GM19395 (cell line): ENCODE results near the gene SERPINA12.
A peak's percentile ranks its signal among the peaks of the same experiment; 100 is the strongest.
"Not testable (repeated sequence)": the region's sequence is repeated elsewhere in the genome, so short reads cannot be mapped to it uniquely, and the experiment has no call there.

Experiments used
- ATAC-seq: cut with Tn5 transposase; IDR thresholded peaks from one replicate; pipeline ENCODE4 v1.9.1; 2021; ENCODE audit warnings: mild to moderate bottlenecking, moderate library complexity; ENCODE audit not compliant: unreplicated experiment

Gene SERPINA12

DNA sequence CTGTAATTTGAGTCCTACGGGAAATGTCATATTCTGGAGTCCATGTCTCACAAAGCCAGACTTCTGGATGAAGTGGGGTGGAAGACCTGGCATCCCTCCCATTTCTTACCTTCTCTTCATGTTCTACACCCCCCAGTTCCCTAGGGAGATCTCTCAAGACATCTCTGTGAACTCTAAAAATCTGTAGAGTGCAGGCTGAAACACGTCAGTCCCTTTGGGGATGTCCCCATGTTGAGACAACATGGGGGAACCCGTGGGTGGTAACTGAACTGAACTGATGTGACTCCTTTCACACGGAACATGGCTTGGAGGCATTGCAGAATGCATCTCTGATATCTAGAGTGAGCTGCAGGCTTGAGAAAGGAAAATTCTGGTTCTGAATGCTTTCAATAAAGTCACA is 15.2 kb downstream of the SERPINA12 start:
- no peak for ATAC-seq

GRCh38 chr14:94491511-94491910 is 17.8 kb downstream of the SERPINA12 start:
- ATAC-seq = no peak

- ATAC-seq = no peak
Observed at GRCh38 chr14:94489336-94489735, 19.9 kb downstream of the SERPINA12 start.

- no peak for ATAC-seq
Observed at GRCh38 chr14:94486883-94487282, 22.4 kb downstream of the SERPINA12 start.

- peak; percentile 69 for ATAC-seq
Observed at GRCh38 chr14:94485944-94486841, 23.1 kb downstream of the SERPINA12 start.

- no peak for ATAC-seq
Observed at GRCh38 chr14:94484481-94484880, 24.8 kb downstream of the SERPINA12 start.

- no peak for ATAC-seq
Observed at GRCh38 chr14:94483729-94484275, 25.5 kb downstream of the SERPINA12 start.

- ATAC-seq = no peak
Observed at GRCh38 chr14:94483071-94483451, 26.2 kb downstream of the SERPINA12 start.

DNA sequence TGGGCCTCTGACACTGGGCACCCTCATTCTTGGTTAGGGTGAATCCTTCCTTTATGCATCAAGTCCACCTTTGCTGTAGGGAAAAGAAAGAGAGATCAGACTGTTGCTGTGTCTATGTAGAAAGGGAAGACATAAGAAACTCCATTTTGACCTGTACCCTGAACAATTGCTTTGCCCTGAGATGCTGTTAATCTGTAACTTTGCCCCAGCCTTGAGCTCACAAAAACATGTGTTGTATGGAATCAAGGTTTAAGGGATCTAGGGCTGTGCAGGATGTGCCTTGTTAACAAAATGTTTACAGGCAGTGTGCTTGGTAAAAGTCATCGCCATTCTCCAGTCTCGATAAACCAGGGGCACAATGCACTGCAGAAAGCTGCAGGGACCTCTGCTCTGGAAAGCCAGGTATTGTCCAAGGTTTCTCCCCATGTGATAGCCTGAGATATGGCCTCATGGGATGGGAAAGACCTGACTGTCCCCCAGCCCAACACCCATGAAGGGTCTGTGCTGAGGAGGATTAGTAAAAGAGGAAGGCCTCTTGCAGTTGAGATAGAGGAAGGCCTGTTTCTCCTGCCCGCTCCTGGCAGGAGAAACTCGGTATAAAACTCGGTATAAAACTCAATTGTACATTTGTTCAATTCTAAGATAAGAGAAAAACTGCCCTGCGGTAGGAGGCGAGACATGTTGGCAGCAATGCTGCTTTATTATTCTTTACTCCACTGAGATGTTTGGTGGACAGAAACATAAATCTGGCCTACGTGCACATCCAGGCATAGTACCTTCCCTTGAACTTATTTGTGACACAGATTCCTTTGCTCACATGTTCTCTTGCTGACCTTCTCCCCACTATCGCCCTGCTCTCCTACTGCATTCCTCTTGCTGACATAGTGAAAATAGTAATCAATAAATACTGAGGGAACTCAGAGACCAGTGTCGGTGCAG is 26.9 kb downstream of the SERPINA12 start:
- ATAC-seq = not testable (repeated sequence)

GRCh38 chr14:94481468-94482131 is 27.7 kb downstream of the SERPINA12 start:
- ATAC-seq = no peak

DNA sequence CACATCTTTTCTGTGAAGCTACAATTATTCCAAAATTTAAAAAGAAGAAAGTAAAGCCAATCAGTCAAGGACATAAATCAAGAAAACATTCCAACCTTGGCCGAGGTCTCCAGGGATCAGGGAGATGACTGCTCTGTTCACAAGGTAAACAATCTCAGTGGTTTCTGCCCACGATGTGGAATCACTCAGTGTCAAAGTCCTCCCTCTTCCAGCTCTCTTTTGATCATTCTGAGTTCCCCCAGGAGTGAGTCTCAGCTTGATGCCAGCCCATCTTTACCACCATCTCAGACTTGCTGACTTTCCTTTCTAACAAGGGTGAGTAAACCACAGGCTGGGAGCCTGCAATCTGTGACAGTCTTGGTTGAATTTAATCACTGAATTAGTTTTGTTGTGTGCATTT is 28.5 kb downstream of the SERPINA12 start:
- ATAC-seq = no peak

- ATAC-seq = no peak
Observed at GRCh38 chr14:94478420-94478819, 30.8 kb downstream of the SERPINA12 start.

DNA sequence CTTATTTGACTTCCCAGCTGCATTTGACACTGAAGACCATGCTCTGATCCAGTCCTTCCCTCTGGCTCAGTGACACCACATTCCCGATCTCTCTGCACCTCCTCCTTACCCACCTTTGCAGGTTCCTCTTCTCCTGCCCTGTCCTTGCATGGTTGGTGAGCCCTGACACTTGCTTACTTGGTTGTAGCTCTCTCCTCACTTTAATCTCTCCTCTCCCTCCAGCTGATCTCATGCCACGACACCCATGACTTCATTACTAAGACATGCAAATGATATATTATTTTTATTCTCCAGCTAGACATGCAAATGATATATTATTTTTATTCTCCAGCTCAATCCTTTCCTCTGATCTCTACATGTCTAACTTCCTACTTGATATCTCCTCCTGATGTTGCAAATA is 33.2 kb downstream of the SERPINA12 start, which contains the start of gene SERPINA9:
Gene SERPINA9, minus strand, starts transcription at position 175 of the 400 bp plus-strand sequence. CDS start 6,357 bp downstream, outside the sequence.
- ATAC-seq = no peak

DNA sequence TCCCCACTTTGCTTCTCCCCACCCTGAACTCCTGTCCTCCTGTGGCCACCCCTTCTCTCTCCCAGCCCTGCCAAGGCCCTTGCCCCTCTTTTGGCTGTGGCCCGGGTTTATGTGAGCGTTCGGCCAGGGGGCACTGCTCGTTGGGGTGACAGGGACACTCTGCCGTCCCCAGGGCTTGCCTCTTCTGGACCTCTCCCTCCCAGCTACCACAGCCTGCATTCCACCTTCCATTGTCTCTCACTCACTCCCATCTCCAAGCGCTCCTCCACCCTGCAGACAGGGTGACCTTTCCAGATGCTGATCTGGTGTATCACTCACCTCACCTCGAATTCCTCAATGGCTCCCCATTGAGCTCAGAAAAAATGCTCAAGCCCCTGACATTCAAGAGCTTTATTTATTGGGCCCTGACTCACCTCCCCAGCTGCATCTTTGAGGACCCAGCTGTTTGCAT is 34.7 kb downstream of the SERPINA12 start:
- no peak for ATAC-seq

- no peak for ATAC-seq
Observed at GRCh38 chr14:94473666-94474410, 35.4 kb downstream of the SERPINA12 start.

- ATAC-seq = no peak
Observed at GRCh38 chr14:94472842-94473241, 36.4 kb downstream of the SERPINA12 start.

- ATAC-seq = no peak
Observed at GRCh38 chr14:94471045-94471444, 38.2 kb downstream of the SERPINA12 start.

- no peak for ATAC-seq
Observed at GRCh38 chr14:94470311-94470710, 39.0 kb downstream of the SERPINA12 start.

GRCh38 chr14:94469261-94469660 is 40.0 kb downstream of the SERPINA12 start:
- no peak for ATAC-seq
